ENCODE data around the gene TPO. TPM values are rescaled to one million over a fixed set of nuclear protein-coding genes. Genes with fewer than 3 reads are reported as not detected.
"Not testable (repeated sequence)": the region's sequence is repeated elsewhere in the genome, so short reads cannot be mapped to it uniquely, and the experiment has no call there.

Gene TPO
- polyA plus RNA-seq, 3 donors, result not detected

GRCh38 chr2:1414121-1414520, 858 bp downstream of the TPO start:
- Histone ChIP-seq H2AFZ (ENCODE audit: insufficient read depth, low read depth, low read length, poor library complexity, severe bottlenecking) (no peak overlapping the region), H4K20me1 (ENCODE audit: insufficient read depth, low read length) (no peaks in the 10 kb centered on the region), H3K79me2 (ENCODE audit: insufficient read depth, low read length) (no peaks in the 10 kb centered on the region), H3K4me2 (replicated peaks; ENCODE audit: extremely low read depth, low read length, poor library complexity, severe bottlenecking) (no peak overlapping the region), H3K9ac (ENCODE audit: insufficient read depth, low read length, poor library complexity, severe bottlenecking) (no peak overlapping the region), H3K27me3 (ENCODE audit: control insufficient read depth in 2 of 2, insufficient read depth in 2 of 2, low read length in 2 of 2) (no peaks in the 10 kb centered on the region), H3K27ac (ENCODE audit: low read depth in 1 of 2, low read length in 2 of 2) (no peak overlapping the region), H3K4me1 (ENCODE audit: control insufficient read depth in 1 of 2, insufficient read depth in 2 of 2, low read length in 2 of 2) (no peaks in the 10 kb centered on the region), H3K9me3 (replicated peaks in 1 of 2; ENCODE audit: control insufficient read depth in 1 of 2, insufficient read depth in 1 of 2, low read length in 2 of 2) (no peaks in the 10 kb centered on the region), H3K36me3 (replicated peaks in 1 of 2; ENCODE audit: control insufficient read depth in 1 of 2, insufficient read depth in 2 of 2, low read length in 2 of 2) (no peaks in the 10 kb centered on the region), H3K4me3 (replicated peaks in 1 of 3; ENCODE audit: low read depth in 2 of 3, low read length in 3 of 3) (no peak overlapping the region)
- H3K27ac Mint-ChIP-seq, result no peak overlapping the region
- 89% methylated on average over 12 of the region's 13 CpGs for WGBS (ENCODE audit: insufficient coverage)
- intact Hi-C loops (cut with micrococcal nuclease), result no loop called here
- TF ChIP-seq CTCF (IDR thresholded peaks at IDR 0.05), result no peak
- H3K36me3 Mint-ChIP-seq, result no peaks in the 10 kb centered on the region
- peaks cover 0 to 1% (median 0%) of the 10 kb centered on the region in 7 donors for H3K9me3 Mint-ChIP-seq
- H3K4me3 Mint-ChIP-seq, result no peak overlapping the region
- no peaks in the 10 kb centered on the region for H3K4me1 Mint-ChIP-seq
- no peak for DNase-seq
- H3K27me3 Mint-ChIP-seq (ENCODE audit: low read depth in 3 of 3), result peaks cover 0 to 10% (median 2%) of the 10 kb centered on the region in 3 donors

GRCh38 chr2:1414901-1415300, 1.6 kb downstream of the TPO start:
- peaks cover 0 to 11% (median 2%) of the 10 kb centered on the region in 3 donors for H3K27me3 Mint-ChIP-seq (ENCODE audit: low read depth in 3 of 3)
- H4K20me1 ChIP-seq (ENCODE audit: insufficient read depth, low read length); H3K4me1 Mint-ChIP-seq; H3K9me3 Mint-ChIP-seq; H3K9ac ChIP-seq (ENCODE audit: insufficient read depth, low read length, poor library complexity, severe bottlenecking); H3K36me3 Mint-ChIP-seq; H2AFZ ChIP-seq (ENCODE audit: insufficient read depth, low read depth, low read length, poor library complexity, severe bottlenecking); DNase-seq; H3K4me3 ChIP-seq (replicated peaks in 1 of 3; ENCODE audit: low read depth in 2 of 3, low read length in 3 of 3); H3K27ac ChIP-seq (ENCODE audit: low read depth in 1 of 2, low read length in 2 of 2); H3K36me3 ChIP-seq (replicated peaks in 1 of 2; ENCODE audit: control insufficient read depth in 1 of 2, insufficient read depth in 2 of 2, low read length in 2 of 2); H3K4me3 Mint-ChIP-seq; H3K27me3 ChIP-seq (ENCODE audit: control insufficient read depth in 2 of 2, insufficient read depth in 2 of 2, low read length in 2 of 2); intact Hi-C loops (cut with micrococcal nuclease); H3K9me3 ChIP-seq (replicated peaks in 1 of 2; ENCODE audit: control insufficient read depth in 1 of 2, insufficient read depth in 1 of 2, low read length in 2 of 2); H3K4me2 ChIP-seq (replicated peaks; ENCODE audit: extremely low read depth, low read length, poor library complexity, severe bottlenecking); H3K4me1 ChIP-seq (ENCODE audit: control insufficient read depth in 1 of 2, insufficient read depth in 2 of 2, low read length in 2 of 2); H3K27ac Mint-ChIP-seq; H3K79me2 ChIP-seq (ENCODE audit: insufficient read depth, low read length): not testable (repeated sequence)
- 91% methylated on average over 11 of the region's 11 CpGs for WGBS (ENCODE audit: insufficient coverage)

All from CD14-positive monocyte (primary cell).